SU-DHL-6 (cell line): Measurements from ENCODE around the gene ZNF341.

Source experiments
- CTCF ChIP-seq: fragments of 200-600 bp; sonication (generic); IDR thresholded peaks from one replicate; pipeline ENCODE4 v1.5.1; 2017; ENCODE audit warnings: antibody characterized with exemption, mild to moderate bottlenecking, low read length, moderate library complexity; ENCODE audit not compliant: insufficient read depth, poor library complexity, severe bottlenecking
- EZH2phosphoT487 ChIP-seq: fragments of 200-600 bp; sonication (generic), shearing (Covaris generic); conservative IDR thresholded peaks from 2 replicates; pipeline ENCODE4 v1.6.1; 2018; ENCODE audit warnings: mild to moderate bottlenecking, antibody characterized with exemption, low read length, moderate library complexity, mixed read lengths

- TF ChIP-seq CTCF (no peak), EZH2phosphoT487 (no peak)
These were observed 89.6 kb downstream of the ZNF341 start for GRCh38 chr20:33821270-33821836.
